ENCODE results near the gene CCM2. TPM values are rescaled to one million over a fixed set of nuclear protein-coding genes. Genes with fewer than 3 reads are reported as not detected.
"Not testable (repeated sequence)": the region's sequence is repeated elsewhere in the genome, so short reads cannot be mapped to it uniquely, and the experiment has no call there.

The CCM2 gene
- total RNA-seq, 2 donors from 2014 or later: 30.0 to 83.6 TPM

- intact Hi-C loops (cut with DNase I): no loop called here
- Histone ChIP-seq H3K4me1 (replicated peaks) (no peaks in the 10 kb centered on the region), H3K9me3 (no peaks in the 10 kb centered on the region), H3K27me3 (replicated peaks; ENCODE audit: insufficient read depth) (no peaks in the 10 kb centered on the region), H3K4me3 (no peak overlapping the region), H3K27ac (no peak overlapping the region), H3K36me3 (no peaks in the 10 kb centered on the region)
- TF ChIP-seq POLR2AphosphoS5 (IDR thresholded peaks at IDR 0.05) (no peak), CTCF (IDR thresholded peaks at IDR 0.05) (no peak), POLR2A (IDR thresholded peaks at IDR 0.05) (no peak)
- 87% methylated on average over 7 of the region's 7 CpGs for WGBS
- no peak for DNase-seq (ENCODE audit: low spot score)
Observed at GRCh38 chr7:45028920-45029344, 28.9 kb downstream of the CCM2 start.

- Histone ChIP-seq H3K4me1 (replicated peaks) (no peaks in the 10 kb centered on the region), H3K27ac (no peak overlapping the region), H3K9me3 (no peaks in the 10 kb centered on the region), H3K27me3 (replicated peaks; ENCODE audit: insufficient read depth) (no peaks in the 10 kb centered on the region), H3K36me3 (no peaks in the 10 kb centered on the region), H3K4me3 (no peak overlapping the region)
- TF ChIP-seq POLR2AphosphoS5 (IDR thresholded peaks at IDR 0.05) (no peak), CTCF (IDR thresholded peaks at IDR 0.05) (no peak), POLR2A (IDR thresholded peaks at IDR 0.05) (no peak)
- intact Hi-C loops (cut with DNase I): no loop called here
- no peak for DNase-seq (ENCODE audit: low spot score)
- WGBS: 61% methylated on average over 4 of the region's 4 CpGs
Observed at GRCh38 chr7:45031829-45032228, 31.8 kb downstream of the CCM2 start.

- DNase-seq (ENCODE audit: low spot score): no peak
- intact Hi-C loops (cut with DNase I): no loop called here
- 79% methylated on average over 4 of the region's 4 CpGs for WGBS
- Histone ChIP-seq H3K9me3 (no peaks in the 10 kb centered on the region), H3K4me1 (replicated peaks) (no peaks in the 10 kb centered on the region), H3K4me3 (no peak overlapping the region), H3K36me3 (no peaks in the 10 kb centered on the region), H3K27me3 (replicated peaks; ENCODE audit: insufficient read depth) (no peaks in the 10 kb centered on the region), H3K27ac (no peak overlapping the region)
- TF ChIP-seq POLR2A (IDR thresholded peaks at IDR 0.05) (no peak), CTCF (IDR thresholded peaks at IDR 0.05) (no peak), POLR2AphosphoS5 (IDR thresholded peaks at IDR 0.05) (no peak)
Observed at GRCh38 chr7:45032421-45032820, 32.4 kb downstream of the CCM2 start.

GRCh38 chr7:45033261-45033930 is 33.4 kb downstream of the CCM2 start:
- DNase-seq (ENCODE audit: low spot score): no peak
- no peaks in the 10 kb centered on the region for H3K4me1 ChIP-seq (replicated peaks)
- intact Hi-C loops (cut with DNase I): no loop called here
- H3K27me3 ChIP-seq (replicated peaks; ENCODE audit: insufficient read depth): no peaks in the 10 kb centered on the region
- H3K4me3 ChIP-seq: no peak overlapping the region
- 53% methylated on average over 1 of the region's 1 CpG for WGBS
- no peaks in the 10 kb centered on the region for H3K9me3 ChIP-seq
- TF ChIP-seq POLR2A (IDR thresholded peaks at IDR 0.05): no peak
- no peaks in the 10 kb centered on the region for H3K36me3 ChIP-seq
- peak overlapping the region in 1 of 2 donors; percentile 18 for H3K27ac ChIP-seq

GRCh38 chr7:45033931-45034290 is 33.9 kb downstream of the CCM2 start:
- Histone ChIP-seq H3K27ac (no peak overlapping the region), H3K9me3 (no peaks in the 10 kb centered on the region), H3K27me3 (replicated peaks; ENCODE audit: insufficient read depth) (no peaks in the 10 kb centered on the region), H3K4me1 (replicated peaks) (no peaks in the 10 kb centered on the region), H3K4me3 (no peak overlapping the region), H3K36me3 (no peaks in the 10 kb centered on the region)
- WGBS: 30% methylated on average over 4 of the region's 4 CpGs
- intact Hi-C loops (cut with DNase I): no loop called here
- DNase-seq (ENCODE audit: low spot score): peak; percentile 80
- no peak for TF ChIP-seq CTCF (IDR thresholded peaks at IDR 0.05)
- TF ChIP-seq POLR2AphosphoS5 (IDR thresholded peaks at IDR 0.05): peak; percentile 70
- TF ChIP-seq POLR2A (IDR thresholded peaks at IDR 0.05): no peak

- H3K9me3 ChIP-seq; H3K4me3 ChIP-seq; intact Hi-C loops (cut with DNase I); DNase-seq (ENCODE audit: low spot score); H3K4me1 ChIP-seq (replicated peaks); H3K27me3 ChIP-seq (replicated peaks; ENCODE audit: insufficient read depth); H3K36me3 ChIP-seq; H3K27ac ChIP-seq: not testable (repeated sequence)
- WGBS: 91% methylated on average over 5 of the region's 5 CpGs
Observed at GRCh38 chr7:45034710-45035109, 34.7 kb downstream of the CCM2 start.

Measured in prostate gland (tissue), 2 donors.